ENCODE results near the gene ARHGEF3.

Gene ARHGEF3, protein sequence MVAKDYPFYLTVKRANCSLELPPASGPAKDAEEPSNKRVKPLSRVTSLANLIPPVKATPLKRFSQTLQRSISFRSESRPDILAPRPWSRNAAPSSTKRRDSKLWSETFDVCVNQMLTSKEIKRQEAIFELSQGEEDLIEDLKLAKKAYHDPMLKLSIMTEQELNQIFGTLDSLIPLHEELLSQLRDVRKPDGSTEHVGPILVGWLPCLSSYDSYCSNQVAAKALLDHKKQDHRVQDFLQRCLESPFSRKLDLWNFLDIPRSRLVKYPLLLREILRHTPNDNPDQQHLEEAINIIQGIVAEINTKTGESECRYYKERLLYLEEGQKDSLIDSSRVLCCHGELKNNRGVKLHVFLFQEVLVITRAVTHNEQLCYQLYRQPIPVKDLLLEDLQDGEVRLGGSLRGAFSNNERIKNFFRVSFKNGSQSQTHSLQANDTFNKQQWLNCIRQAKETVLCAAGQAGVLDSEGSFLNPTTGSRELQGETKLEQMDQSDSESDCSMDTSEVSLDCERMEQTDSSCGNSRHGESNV

DNA sequence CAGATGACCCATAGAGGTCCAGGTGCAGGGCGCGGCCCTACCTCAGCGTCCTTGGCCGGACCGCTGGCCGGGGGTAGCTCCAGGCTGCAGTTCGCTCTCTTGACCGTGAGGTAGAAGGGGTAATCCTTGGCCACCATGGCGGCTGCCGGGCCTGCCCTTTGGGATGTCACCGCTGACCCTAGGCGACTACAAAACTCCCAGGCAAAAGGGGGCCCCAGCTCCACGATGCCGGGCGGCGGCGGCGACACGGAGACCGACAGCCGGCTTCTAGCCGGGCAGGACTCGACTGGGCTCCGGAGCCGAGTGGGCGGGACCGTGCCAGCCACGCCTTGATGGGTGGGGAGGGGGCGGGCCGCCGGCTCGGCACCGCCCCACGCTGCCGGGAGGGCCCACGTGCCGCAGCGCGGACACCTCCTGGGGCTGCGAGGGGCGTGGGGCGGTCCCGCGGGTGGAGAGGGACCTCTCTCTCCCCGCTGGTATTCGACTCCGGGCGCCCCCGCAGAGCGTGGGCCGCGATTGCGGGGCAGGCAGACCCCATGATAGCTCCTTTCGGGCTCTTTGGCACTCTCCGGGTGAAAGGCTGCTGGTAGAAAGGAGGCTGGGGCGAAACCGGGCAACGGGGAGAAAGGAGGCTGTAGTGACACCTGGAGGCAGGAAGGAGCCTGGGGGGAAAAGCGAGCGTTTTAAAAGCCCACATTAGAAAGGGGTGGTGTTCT, at the start of gene ARHGEF3:
ARHGEF3 (minus strand) TSS at position 288 of the 716 bp plus-strand sequence; CDS start at position 137, 151 bp downstream.
- DNase-seq (ENCODE audit: low read depth): peak; percentile 84

DNA sequence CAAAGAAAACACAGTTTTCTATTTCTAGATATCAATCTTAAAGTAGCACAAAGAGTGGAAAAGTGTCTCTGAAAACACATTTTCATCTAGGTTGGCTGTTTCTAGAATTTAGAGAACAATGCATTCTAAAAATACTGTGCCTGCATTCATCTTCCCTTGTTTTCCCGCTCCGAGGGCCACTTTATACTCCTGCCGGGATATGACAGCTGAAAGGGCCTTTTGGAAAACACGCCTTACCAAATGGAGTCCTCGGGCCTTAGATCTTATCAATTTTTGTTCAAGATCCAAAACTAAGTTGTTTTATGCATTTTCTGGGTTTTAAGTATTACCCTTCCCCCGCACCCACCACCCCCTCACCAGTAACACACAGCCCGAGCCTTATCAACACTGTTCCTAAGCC, 47.9 kb upstream of the ARHGEF3 start:
- no peak for DNase-seq (ENCODE audit: low read depth)

DNA sequence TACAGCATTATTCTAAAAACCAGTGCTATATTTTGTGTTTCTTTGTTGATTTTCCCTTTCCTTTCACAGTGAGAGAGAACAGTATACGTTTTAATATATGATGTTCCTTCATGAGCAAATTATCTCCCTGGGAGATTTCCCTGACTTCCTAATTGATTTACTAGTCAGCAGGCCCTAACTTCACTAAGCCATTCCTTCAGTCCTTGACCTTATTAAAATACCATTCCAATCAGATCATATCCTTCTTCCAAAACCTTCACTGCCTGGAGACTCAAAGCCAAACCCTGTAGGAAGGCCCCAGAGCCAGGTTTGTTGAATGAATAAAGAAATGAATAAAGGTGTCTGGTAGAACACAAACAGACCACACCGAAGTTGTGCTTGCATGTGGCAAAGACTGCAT, 43.8 kb upstream of the ARHGEF3 start:
- no peak for DNase-seq (ENCODE audit: low read depth)

DNA sequence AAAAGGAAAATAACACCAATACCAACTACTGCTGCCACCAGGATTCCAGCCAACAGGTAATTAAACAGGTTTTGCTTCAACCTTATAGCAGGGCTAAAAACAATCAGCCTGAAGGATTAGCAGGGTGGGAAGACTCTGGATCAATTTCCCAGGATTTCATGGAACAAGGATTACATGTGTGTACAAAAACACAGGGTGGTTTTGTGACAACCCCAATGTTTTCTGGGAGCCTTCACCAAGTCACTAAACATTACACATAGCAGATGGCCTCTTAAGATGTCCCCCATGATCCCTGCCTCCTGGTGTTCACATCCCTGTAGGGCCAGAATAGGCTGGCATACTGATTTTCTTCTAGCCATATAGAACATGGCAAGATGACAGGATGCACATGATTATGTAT, 42.8 kb upstream of the ARHGEF3 start:
- no peak for DNase-seq (ENCODE audit: low read depth)

DNA sequence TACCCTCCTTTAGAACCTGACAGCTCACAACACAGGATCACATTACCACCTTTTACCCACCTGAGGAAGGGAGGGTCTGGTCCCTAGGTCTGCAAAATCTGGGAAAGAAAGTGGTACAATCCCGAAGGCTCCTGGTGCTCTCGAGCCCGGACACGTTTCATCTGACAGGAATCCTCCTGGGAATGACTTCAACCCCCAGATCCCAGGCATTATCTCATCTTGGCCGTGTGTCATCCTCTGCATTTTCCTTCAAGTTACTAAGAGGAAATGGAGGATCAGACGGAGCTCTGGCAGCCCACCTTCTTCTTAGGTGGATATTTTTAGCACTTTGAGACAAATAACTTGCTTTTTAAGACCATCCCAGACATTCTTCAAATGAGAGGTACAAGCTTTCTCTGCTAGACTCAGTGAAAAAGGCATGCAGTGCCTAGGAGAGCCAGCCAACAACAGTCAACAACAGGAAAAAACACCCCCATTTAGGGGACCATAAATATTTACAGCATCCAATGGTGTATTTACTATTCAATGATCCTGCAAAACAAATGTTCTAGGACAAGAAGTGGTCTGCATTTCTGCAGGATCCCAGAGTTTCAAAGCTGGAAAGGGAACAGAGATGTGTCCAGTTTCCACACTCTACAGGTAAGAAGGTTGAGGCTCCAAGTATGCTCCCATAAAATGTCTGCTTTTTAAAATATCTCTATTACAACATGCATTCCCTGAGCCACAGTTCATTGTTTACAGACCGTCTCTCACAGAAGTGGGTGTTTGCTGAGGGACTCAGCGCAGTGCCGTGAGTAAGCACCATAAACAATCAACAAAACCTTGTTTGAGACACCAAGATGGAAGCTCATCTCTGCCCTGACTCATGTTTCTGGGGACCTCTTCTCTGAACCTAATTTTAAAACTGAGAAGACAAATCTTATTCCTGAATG, 38.3 kb upstream of the ARHGEF3 start:
- no peak for DNase-seq (ENCODE audit: low read depth)

DNA sequence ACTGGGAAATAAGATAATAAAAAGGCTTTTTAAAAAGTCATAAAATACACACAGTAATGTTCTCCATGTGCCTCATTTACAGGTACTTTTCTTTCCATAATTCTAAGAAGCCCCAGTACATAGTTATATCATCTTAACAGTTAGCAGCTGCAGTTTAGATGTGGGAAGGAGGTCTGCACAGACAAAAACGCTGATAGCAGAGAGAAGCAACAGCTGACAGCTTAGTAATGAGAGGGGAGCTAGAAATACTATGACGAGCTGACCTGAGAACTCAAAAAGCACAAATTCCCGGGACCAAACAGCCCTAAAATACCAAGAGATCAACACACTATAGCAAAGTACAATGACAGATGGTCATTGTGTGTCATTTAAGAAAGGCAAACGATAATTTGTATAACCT, 36.7 kb upstream of the ARHGEF3 start:
- DNase-seq (ENCODE audit: low read depth): no peak

DNA sequence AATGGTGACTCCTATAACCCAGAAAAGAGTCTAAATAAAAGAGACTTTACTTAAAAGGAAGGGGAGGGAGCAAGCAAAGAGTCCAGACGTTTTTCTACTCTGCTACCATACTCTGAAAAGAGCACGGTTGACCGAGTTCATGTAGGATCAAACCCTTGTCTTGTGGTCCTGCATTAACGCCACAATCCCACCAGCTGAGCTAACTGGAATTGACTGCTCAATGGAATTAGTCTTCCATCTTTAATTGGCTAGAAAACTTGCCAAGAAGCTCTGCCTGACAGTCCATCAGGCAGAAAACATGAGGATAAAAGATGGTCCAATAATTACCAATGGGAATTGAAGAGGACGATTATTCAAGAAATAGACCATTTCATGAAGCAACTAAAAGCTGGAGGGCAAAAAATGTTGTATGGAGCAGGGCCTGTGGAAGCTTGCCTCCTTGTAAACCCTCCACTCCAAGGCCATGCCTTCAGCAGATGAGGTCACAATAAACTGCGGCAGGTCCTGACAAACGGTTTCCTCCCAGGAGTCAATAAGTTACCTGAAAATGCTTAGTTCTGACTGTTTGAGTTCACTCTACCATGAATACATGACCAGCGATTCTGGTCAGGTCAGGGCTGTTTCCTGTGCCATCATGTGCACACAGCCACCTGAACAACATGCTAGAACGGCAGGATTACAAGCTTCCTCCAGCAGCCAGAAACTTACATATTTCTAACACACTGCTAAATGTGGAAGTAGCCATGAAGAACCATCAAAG, 35.6 kb upstream of the ARHGEF3 start:
- no peak for DNase-seq (ENCODE audit: low read depth)

DNA sequence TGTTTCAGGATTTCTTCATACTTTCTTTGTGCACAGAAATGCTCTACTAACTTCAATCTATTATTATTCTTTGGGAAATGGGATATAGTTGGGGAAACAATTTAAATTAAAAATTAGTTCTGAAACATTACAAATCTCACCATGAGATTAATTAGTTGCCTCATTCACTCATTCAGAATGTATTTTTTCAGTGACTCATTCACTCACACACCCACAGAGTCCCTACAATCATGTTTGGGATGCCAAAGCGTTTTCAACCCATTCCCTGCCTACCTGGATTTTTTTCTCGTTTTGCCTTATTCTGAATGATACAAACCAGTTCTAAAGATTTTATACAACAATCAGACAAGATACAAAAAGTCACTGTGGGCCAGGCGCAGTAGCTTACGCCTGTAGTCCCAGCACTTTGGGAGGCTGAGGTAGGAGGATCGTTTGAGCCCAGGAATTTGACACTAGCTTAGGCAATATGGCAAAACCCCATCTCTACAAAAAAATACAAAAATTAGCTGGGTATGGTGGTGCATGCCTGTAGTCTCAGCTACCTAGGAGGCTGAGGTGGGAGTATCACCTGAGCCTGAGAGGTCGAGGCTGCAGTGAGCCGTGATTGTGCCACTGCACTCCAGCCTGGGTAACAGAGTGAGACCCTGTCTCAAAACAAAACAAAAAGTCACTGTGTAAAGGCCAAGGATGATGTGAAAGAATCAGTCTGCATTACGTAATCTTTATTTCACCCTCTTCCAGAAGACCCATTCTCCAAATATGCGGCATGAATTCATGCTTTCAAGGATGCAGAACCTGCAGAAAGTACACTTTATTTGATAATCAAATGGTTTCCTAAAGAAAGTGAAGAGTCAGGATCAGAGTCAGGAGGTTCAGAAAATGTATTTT, 34.8 kb upstream of the ARHGEF3 start:
- no peak for DNase-seq (ENCODE audit: low read depth)

DNA sequence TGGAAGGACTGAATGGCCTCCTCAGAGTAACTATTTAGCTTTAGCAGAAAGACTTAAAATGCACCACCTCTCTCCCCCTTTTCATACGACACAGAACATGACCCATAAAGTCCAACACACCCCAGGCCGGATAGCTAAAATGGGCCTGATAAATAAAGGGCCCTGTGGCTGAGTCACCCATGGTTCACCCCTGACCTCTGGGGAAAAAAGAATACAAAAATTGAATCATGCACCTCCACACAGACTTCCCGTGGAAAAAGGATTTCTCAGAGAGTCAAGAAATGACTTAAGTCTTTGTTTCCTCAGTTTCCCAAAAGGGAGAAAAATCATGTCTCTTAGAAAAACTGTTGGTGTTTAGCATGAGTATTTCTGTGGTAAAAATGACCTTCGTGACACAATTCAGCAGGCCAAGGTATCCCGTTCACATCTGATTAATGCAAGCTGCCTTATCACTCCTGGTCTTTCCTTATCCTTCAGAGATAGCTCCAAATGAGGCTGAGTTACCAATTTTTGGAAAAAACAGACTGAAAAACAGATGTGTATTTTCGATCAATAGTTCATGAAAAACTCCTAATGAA, 34.0 kb upstream of the ARHGEF3 start:
- DNase-seq (ENCODE audit: low read depth): no peak

DNA sequence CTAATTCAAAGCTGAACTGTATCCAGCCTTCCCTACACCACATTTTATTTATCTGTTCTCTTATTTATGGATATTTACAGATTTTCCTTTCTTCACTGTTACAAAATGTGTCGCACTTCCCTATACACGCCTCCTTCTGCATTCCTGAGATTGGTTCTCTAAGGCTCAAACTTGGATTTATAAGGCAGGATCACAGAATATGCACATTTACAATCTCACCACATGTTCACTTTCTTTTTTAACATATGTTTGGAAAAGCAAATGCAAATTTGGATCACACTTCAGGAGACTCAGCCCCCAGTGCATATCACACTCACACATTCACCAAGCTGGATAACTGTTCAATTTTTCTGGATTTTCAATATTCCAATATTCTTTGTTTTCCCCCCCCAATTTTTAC, 31.8 kb upstream of the ARHGEF3 start:
- DNase-seq (ENCODE audit: low read depth): no peak

DNA sequence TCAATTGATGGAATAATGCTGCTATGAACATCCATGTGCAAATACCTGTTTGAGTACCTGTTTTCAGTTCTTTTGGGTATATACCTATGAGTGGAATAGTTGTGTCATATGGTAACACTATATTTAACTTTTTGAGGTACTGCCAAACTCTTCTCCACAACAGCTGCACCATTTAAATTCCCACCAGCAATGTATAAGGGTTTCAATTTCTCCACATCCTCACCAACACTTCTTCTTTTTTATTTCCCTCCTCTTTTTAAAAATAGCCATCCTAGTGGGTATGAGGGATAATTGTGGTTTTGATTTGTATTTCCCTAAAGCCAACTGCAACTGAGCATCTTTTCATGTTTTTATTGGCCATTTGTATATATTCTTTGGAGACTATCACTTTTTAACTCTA, 31.3 kb upstream of the ARHGEF3 start:
- DNase-seq (ENCODE audit: low read depth): no peak

DNA sequence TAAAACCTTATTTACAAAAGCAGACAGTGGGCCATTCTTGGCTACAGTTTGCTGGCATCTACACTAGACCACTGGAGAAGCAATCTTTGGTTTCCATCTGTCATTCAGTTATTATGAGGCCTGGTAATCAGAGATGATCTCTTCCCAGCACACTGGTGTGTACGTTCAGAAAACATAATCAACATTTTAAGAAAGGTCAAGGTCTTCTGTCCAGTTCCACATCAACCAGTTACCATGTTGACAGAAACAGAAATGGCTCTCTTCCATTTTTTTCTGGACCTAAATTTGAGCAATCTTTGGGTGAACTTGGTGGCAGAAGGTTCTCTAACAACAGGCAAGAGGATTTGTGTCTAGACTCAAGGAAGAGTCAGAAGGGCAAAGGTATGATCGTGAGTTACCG, 29.8 kb upstream of the ARHGEF3 start:
- DNase-seq (ENCODE audit: low read depth): no peak

DNA sequence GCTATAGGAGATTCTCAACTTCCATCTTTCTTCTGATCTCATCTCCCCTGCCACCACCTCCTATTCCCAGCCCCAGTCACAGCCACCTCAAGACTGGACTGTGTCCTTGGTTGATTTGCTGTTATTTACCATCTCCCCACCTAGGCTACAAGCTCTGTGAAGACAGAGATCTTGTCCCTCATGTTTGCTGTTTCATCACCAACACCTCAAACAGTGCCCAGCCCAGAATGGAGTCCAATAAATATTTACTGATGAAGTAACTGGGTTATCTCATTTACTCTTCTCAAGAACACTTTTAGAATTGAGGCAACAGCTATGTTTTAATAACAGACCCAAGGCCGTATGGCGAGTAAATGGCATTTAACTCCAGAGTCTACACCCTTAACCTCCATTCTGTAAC, 29.1 kb upstream of the ARHGEF3 start:
- no peak for DNase-seq (ENCODE audit: low read depth)

DNA sequence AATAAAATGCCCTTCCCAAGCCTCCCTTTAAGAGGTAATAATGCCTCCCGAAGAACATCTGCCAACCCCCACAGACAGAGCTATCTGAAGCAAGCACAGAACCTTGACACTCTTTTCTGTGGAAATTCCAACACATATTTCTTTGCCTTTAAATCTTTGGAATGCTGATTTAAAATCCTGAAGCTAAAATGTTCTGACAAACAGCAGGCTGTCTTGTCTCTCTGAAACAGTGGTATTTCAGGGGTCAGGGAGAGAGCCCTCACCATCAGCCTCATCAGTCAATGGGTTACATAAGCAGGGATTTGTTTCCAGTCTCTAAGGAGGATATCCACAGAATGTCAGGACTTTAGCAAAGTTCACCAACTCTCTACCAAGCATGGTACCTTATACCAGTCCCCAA, 27.8 kb upstream of the ARHGEF3 start:
- no peak for DNase-seq (ENCODE audit: low read depth)

DNA sequence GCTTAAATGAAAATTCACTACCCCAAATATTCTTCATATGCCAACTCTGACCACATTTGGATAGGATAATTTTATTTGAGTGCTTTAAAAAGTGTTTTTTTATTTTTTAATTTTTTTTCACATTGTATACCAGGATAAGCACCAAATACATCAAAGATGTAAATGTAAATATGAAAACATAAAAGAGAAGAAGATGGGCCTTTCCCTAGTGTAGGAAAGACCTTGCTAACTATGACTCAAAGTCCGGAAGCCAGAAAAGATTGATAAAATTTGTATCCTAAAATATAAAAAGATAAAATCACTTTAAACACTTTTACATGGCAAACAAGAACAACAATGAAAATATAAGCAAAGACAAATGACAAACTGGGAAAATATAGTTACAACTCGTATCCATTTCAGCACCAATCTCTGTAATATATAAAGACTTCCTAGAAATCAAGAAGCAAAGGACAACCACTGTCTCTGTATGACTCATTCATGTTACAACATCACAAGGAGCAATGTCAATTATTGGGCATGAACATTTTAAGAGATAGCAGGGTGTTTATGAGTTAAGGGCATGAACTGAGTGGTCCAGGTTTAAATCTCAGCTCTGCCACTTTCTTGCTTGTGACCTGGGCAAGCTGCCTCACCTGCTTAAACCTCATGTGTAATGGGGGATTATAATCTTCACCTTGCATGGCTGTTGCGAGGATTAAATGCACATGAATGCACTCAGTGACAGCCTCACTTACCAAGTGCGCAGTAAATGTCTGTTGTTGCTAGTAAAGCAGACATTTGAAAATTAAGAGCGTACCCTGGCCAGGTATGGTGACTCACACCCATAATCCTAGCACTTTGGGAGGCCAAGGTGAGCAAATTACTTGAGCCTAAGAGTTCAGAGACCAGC, 25.3 kb upstream of the ARHGEF3 start:
- DNase-seq (ENCODE audit: low read depth): no peak

DNA sequence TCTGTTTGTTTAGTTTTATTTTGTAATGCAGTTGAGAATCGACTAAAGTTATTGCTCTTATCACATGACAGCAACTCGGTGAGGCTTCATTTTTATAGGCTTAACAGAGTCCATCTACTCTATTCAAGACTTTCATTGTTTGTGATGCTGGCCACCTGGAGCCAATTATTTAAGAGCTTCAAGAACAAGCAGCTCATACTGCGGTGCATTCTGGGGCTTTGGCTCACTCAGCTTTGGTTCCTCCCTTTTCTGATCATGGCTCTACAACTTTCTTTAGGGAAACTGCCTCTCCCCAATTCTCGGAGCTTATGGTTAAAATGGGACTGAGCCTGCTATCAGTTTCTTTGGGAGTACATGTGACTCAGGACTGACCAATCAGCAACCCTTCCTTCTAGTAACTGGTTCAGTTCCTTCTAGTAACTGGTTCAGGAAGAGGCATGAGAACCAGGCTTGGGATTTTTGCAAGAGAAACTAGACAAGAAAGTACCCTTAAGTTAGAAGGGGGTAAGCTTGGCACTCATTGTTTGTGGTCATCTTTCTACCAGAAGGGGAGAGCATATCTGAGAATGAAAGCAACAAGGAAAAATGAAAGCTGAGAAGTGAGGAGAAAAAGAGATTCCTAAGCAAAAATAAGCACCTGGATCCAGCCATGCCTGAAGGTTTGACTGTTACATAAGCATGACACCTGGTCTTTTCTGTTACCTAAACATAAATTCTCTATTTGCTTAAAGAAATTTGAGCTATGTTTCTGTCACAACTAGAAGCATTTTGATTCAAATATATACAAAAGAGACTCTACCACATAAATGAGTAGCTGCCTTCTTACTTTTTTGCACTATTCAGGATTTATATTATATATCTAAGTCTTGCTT, 24.1 kb upstream of the ARHGEF3 start:
- DNase-seq (ENCODE audit: low read depth): no peak

DNA sequence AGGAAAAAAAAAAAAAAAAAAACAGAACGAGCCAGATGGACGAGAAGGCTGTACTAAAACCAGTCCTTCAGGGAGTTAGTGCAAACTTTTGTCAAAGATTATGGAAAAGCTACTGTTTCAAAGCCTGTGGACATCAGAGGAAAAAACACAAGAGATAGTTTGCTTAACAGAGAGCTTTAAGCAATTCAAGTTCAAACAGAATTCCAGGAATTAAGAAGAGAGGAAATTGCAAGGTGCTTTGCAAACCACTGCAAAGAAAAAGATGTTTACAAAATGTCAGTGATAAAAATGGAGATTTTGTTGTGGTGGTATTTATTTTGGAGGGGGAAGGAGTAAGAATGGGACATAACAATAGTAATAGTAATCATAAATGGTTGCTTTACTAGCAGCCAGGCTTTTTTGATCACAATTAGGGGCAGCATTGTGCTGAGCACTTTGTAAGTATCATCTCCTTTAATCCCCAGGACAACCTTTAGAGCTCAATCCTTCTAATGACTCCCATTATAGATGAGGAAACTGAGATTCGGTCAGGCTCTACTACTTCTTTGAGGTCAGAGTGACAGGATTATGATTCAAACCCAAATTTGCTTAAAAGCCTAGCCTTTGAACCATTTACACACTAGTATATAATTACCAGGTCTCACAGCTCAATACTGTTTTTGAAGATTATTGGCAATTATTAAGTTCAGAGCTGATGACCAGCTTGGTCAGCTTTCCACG, 22.4 kb upstream of the ARHGEF3 start:
- no peak for DNase-seq (ENCODE audit: low read depth)

All from activated T-helper 1 cell treated with Interleukin-2 at 50 U/mL for 16 hours (primary cell).